ENCODE measurements around the gene HEBP2. TPM values are rescaled to one million over a fixed set of nuclear protein-coding genes. Genes with fewer than 3 reads are reported as not detected.

Gene HEBP2
- total and polyA plus RNA-seq, 2 of the 13 experiments (the other 11 are each of a cell fraction or from before 2014, with no cell fraction given), result 16.0 to 72.8 TPM

DNA sequence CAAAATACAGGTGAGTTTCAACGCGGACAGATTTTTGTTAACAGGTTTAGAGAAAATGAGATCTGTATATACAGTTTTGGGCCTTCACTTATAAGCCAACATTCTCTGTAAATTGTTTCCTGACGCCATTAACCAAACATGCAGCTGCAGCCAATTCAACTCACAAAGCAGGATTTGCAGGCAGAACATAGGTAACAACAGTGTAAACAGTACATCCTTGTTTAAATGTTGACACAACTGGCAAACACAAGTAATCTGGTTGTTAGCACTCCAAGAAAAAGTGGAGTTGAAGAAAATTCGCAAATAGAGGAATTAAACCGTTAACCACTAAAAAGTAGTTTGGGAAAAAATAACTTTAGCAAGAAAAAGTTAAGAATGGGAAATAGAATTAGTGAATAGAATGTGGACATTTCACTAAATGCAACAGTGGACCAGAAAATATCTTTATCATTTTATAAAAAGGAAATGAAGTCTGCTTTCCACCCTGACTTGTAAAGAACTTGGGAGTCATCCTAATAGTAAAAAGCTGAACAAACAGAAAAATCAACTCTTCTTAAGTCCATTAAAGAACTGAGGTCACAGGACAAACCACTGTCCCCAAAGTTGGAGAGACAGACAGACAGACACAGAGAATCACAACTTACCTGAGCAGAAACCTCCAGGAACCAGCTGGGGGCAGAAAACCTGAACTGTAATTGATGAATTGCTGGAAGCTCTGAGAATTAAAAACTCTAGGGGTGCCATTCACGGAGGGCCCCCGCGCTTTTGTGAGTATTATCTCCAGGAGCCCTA, 16.2 kb upstream of the HEBP2 start (continued):
- TF ChIP-seq POGK (CRISPR knock-in tag; conservative IDR thresholded peaks at IDR 0.05) (no peak), FOXK1 (CRISPR knock-in tag; IDR thresholded peaks at IDR 0.05; ENCODE audit: borderline replicate concordance, low read depth) (peak; percentile 53; the same call in 1 of the 2 replicates), ZNF234 (CRISPR knock-in tag; conservative IDR thresholded peaks at IDR 0.05) (no peak), ZNF333 (CRISPR knock-in tag; IDR thresholded peaks at IDR 0.05; ENCODE audit: borderline replicate concordance) (no peak), FOXM1 (CRISPR knock-in tag; IDR thresholded peaks at IDR 0.05) (no peak), HHEX (CRISPR knock-in tag; IDR thresholded peaks at IDR 0.05) (peak; percentile 88), MTA1 (CRISPR knock-in tag; IDR thresholded peaks at IDR 0.05; ENCODE audit: borderline replicate concordance) (no peak), ZNF124 (CRISPR knock-in tag; IDR thresholded peaks at IDR 0.05) (no peak), SYNCRIP (IDR thresholded peaks at IDR 0.05; ENCODE audit: insufficient read depth, low read depth, low read length) (no peak), NCOA2 (CRISPR knock-in tag; IDR thresholded peaks at IDR 0.05) (no peak), ZNF644 (CRISPR knock-in tag; IDR thresholded peaks at IDR 0.05; ENCODE audit: low read depth) (no peak)
- TF ChIP-seq, protein P1, sequence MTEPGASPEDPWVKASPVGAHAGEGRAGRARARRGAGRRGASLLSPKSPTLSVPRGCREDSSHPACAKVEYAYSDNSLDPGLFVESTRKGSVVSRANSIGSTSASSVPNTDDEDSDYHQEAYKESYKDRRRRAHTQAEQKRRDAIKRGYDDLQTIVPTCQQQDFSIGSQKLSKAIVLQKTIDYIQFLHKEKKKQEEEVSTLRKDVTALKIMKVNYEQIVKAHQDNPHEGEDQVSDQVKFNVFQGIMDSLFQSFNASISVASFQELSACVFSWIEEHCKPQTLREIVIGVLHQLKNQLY (CRISPR knock-in tag; IDR thresholded peaks at IDR 0.05), result no peak
- TF ChIP-seq, protein P2, sequence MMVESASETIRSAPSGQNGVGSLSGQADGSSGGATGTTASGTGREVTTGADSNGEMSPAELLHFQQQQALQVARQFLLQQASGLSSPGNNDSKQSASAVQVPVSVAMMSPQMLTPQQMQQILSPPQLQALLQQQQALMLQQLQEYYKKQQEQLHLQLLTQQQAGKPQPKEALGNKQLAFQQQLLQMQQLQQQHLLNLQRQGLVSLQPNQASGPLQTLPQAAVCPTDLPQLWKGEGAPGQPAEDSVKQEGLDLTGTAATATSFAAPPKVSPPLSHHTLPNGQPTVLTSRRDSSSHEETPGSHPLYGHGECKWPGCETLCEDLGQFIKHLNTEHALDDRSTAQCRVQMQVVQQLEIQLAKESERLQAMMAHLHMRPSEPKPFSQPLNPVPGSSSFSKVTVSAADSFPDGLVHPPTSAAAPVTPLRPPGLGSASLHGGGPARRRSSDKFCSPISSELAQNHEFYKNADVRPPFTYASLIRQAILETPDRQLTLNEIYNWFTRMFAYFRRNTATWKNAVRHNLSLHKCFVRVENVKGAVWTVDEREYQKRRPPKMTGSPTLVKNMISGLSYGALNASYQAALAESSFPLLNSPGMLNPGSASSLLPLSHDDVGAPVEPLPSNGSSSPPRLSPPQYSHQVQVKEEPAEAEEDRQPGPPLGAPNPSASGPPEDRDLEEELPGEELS (CRISPR knock-in tag; IDR thresholded peaks at IDR 0.05), result peak; percentile 89
- TF ChIP-seq, protein P3, sequence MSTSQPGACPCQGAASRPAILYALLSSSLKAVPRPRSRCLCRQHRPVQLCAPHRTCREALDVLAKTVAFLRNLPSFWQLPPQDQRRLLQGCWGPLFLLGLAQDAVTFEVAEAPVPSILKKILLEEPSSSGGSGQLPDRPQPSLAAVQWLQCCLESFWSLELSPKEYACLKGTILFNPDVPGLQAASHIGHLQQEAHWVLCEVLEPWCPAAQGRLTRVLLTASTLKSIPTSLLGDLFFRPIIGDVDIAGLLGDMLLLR (CRISPR knock-in tag; IDR thresholded peaks at IDR 0.05), result no peak
- TF ChIP-seq, protein P4, sequence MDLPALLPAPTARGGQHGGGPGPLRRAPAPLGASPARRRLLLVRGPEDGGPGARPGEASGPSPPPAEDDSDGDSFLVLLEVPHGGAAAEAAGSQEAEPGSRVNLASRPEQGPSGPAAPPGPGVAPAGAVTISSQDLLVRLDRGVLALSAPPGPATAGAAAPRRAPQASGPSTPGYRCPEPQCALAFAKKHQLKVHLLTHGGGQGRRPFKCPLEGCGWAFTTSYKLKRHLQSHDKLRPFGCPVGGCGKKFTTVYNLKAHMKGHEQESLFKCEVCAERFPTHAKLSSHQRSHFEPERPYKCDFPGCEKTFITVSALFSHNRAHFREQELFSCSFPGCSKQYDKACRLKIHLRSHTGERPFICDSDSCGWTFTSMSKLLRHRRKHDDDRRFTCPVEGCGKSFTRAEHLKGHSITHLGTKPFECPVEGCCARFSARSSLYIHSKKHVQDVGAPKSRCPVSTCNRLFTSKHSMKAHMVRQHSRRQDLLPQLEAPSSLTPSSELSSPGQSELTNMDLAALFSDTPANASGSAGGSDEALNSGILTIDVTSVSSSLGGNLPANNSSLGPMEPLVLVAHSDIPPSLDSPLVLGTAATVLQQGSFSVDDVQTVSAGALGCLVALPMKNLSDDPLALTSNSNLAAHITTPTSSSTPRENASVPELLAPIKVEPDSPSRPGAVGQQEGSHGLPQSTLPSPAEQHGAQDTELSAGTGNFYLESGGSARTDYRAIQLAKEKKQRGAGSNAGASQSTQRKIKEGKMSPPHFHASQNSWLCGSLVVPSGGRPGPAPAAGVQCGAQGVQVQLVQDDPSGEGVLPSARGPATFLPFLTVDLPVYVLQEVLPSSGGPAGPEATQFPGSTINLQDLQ (CRISPR knock-in tag; IDR thresholded peaks at IDR 0.05), result no peak
- TF ChIP-seq, protein P5, sequence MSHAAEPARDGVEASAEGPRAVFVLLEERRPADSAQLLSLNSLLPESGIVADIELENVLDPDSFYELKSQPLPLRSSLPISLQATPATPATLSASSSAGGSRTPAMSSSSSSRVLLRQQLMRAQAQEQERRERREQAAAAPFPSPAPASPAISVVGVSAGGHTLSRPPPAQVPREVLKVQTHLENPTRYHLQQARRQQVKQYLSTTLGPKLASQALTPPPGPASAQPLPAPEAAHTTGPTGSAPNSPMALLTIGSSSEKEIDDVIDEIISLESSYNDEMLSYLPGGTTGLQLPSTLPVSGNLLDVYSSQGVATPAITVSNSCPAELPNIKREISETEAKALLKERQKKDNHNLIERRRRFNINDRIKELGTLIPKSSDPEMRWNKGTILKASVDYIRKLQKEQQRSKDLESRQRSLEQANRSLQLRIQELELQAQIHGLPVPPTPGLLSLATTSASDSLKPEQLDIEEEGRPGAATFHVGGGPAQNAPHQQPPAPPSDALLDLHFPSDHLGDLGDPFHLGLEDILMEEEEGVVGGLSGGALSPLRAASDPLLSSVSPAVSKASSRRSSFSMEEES (CRISPR knock-in tag; IDR thresholded peaks at IDR 0.05), result no peak
- TF ChIP-seq, protein P6, sequence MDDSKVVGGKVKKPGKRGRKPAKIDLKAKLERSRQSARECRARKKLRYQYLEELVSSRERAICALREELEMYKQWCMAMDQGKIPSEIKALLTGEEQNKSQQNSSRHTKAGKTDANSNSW (CRISPR knock-in tag; IDR thresholded peaks at IDR 0.05; ENCODE audit: borderline replicate concordance), result no peak
